Testis (tissue), 3 donors: ENCODE results near the gene MID1IP1. TPM values are rescaled to one million over a fixed set of nuclear protein-coding genes. Genes with fewer than 3 reads are reported as not detected.

ENCODE experiments used
- DNase-seq: peaks from one replicate; pipeline ENCODE4 v3.0.0-alpha.2; 2019
- H3K27ac ChIP-seq, 2 donors: fragments of 200-600 bp; sonication (generic); one replicate each; pipeline ENCODE4 v1.5.1; 2019
- H3K27me3 ChIP-seq: fragments of 200-600 bp; sonication (generic); one replicate; pipeline ENCODE4 v1.5.1; 2019
- H3K36me3 ChIP-seq: fragments of 200-600 bp; sonication (generic); one replicate; pipeline ENCODE4 v1.5.1; 2017; ENCODE audit warnings: low read depth; ENCODE audit errors: missing control alignments
- H3K4me1 ChIP-seq: fragments of 200-600 bp; sonication (generic); one replicate; pipeline ENCODE4 v1.5.1; 2019
- H3K4me3 ChIP-seq, 2 donors: fragments of 200-600 bp; sonication (generic); one replicate each; pipeline ENCODE4 v1.5.1; 2017 to 2019
- H3K9me3 ChIP-seq: fragments of 200-600 bp; sonication (generic); one replicate; pipeline ENCODE4 v1.5.1; 2017
- POLR2A ChIP-seq: fragments of 450-650 bp; IDR thresholded peaks from one replicate; pipeline ENCODE4 v1.6.1; 2017; ENCODE audit warnings: antibody characterized with exemption, mild to moderate bottlenecking, moderate library complexity
- WGBS, 2 donors: methylation state at CpG; one replicate each; pipeline ENCODE4 v1.1.5; 2018; 5-methylcytosine and 5-hydroxymethylcytosine counted together
- intact Hi-C: fragments of 100-400 bp; cut with DNase I; formaldehyde crosslinking; loops from one replicate; pipeline ENCODE4 v1.15.1; 2023; ENCODE audit warnings: low total_unique reads
- polyA plus RNA-seq: library from polyadenylated mRNA; stranded (reverse); fragments of 350-450 nt; fragmentation: Illumina TruSeq; extraction: RNeasy Lipid Tissue Mini Kit (QIAGEN cat#74804); gene quantifications from one replicate; pipeline ENCODE4 v1.2.3, GENCODE V29; 2014; ENCODE audit warnings: low read depth, low replicate concordance; ENCODE audit not compliant: insufficient read depth
- total RNA-seq, 2 donors: library from RNA; depleted of rRNA; stranded (reverse); fragments of >200 nt; gene quantifications; one replicate each; pipeline ENCODE4 v1.2.3, GENCODE V29; 2016
- TF ChIP-seq, protein P1 (sequence below), 3 experiments: fragments of 450-650 bp in 2 of 3; fragments of 200-600 bp in 1 of 3; sonication (generic) in 1 of 3; IDR thresholded peaks; one replicate each; pipeline ENCODE4 v1.5.1; 2016 to 2019; ENCODE audit warnings: antibody characterized with exemption in 3 of 3, mild to moderate bottlenecking in 2 of 3, moderate library complexity in 1 of 3

The MID1IP1 gene
- total and polyA plus RNA-seq, 3 donors from 2014 or later: 53.4 to 155 (median 102) TPM

DNA sequence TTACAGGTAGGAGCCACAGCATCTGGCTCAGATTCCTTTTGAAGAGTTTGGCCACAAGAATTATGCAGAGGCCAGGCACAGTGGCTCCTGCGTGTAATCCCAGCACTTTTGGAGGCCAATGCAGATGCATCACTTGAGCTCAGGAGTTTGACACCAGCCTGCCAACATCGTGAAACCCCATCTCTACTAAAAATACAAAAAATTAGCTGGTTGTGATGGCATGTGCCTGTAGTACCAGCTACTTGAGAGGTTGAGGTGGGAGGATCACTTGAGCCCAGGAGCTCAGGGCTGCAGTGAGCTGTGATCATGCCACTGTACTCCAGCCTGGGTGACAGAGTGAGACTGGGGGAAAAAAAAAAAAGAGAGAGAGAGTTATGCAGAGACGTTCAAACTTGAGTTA, 53.0 kb downstream of the MID1IP1 start:
- intact Hi-C loops: no loop called here
- H3K27me3 ChIP-seq: no peaks in the 10 kb centered on the region
- H3K36me3 ChIP-seq: no peaks in the 10 kb centered on the region
- 59 to 65% methylated on average over 3 of the region's 3 CpGs for WGBS, 2 donors
- H3K4me3 ChIP-seq: no peak overlapping the region
- no peaks in the 10 kb centered on the region for H3K9me3 ChIP-seq
- H3K4me1 ChIP-seq: no peaks in the 10 kb centered on the region
- TF ChIP-seq POLR2A: no peak
- TF ChIP-seq, protein P1, sequence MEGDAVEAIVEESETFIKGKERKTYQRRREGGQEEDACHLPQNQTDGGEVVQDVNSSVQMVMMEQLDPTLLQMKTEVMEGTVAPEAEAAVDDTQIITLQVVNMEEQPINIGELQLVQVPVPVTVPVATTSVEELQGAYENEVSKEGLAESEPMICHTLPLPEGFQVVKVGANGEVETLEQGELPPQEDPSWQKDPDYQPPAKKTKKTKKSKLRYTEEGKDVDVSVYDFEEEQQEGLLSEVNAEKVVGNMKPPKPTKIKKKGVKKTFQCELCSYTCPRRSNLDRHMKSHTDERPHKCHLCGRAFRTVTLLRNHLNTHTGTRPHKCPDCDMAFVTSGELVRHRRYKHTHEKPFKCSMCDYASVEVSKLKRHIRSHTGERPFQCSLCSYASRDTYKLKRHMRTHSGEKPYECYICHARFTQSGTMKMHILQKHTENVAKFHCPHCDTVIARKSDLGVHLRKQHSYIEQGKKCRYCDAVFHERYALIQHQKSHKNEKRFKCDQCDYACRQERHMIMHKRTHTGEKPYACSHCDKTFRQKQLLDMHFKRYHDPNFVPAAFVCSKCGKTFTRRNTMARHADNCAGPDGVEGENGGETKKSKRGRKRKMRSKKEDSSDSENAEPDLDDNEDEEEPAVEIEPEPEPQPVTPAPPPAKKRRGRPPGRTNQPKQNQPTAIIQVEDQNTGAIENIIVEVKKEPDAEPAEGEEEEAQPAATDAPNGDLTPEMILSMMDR (IDR thresholded peaks at IDR 0.05): no peak
- no peak for DNase-seq
- no peak overlapping the region for H3K27ac ChIP-seq

Other genes with a start within 250 kb of the MID1IP1 start
- 1 to 10 TPM; 5.7 to 6.4 TPM for gene TSPAN7, start 239.9 kb upstream of the MID1IP1 start, total RNA-seq
- gene TSPAN7, start 239.9 kb upstream of the MID1IP1 start, polyA plus RNA-seq: 21.5 TPM